HG03460 (cell line): ENCODE data around the gene GAB2.
"Not testable (repeated sequence)": the region's sequence is repeated elsewhere in the genome, so short reads cannot be mapped to it uniquely, and the experiment has no call there.

ENCODE experiments used
- ATAC-seq: cut with Tn5 transposase; IDR thresholded peaks from one replicate; pipeline ENCODE4 v1.9.1; 2021; ENCODE audit not compliant: unreplicated experiment

Gene GAB2

GRCh38 chr11:78318321-78319114 lies 99.1 kb downstream of the GAB2 start:
- no peak for ATAC-seq

DNA sequence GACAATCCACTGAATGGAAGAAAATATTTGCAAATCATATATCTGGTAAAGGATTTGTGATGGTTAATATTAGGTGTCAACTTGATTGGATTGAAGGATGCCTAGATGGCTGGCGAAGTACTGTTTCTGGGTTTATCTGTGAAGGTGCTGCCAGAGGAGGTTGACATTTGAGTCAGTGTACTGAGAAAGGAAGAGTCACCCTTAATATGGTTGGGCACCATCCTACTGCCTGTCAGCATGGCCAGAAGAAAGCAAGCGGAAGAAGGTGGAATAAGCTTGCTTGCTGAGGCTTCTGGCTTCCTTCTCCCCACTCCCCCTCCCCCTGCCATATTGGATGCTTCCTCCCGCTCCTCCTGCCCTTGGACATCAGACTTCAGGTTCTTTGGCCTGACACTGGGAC lies 101.9 kb downstream of the GAB2 start:
- ATAC-seq, result no peak

DNA sequence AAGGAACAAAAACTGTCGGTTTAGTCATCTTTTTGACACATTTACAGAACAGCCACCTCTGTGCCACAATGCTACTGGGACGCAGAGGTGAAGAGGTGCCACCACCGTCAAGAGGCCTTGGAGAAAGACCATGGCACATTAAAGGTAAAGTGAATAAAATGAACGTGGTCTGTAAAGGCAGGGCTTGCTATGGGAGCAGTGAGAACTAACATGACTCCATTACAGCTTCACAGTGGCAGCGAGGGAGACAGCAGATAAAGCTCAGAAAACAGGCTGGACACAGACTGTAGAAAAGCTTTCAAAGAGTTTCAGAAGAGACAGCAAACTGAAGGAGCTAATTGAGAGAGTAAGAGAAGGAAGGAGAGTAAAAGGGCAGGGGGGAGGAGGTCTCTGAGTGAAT lies 102.9 kb downstream of the GAB2 start:
- no peak for ATAC-seq

DNA sequence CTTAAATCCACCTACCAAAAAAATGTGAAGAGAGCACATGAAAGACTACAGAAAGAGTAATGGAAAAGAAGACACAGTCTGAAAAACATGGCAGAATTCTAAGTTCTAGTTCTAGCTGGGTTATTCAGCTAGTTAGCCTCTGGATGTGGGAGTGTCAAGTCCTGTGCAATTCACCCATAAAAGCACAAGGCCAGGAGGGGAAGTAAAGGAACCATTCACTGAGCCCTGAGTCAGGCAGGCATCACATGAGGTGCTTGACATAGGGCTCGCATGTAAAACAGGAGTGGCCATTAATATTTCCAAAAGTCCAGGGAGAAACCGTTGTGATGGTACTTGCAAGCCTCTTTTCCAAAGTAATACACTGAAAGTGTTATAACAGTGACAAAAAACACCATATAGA lies 103.7 kb downstream of the GAB2 start:
- ATAC-seq, result no peak

GRCh38 chr11:78313181-78313795 lies 104.3 kb downstream of the GAB2 start:
- no peak for ATAC-seq

- ATAC-seq, result no peak
Observed at GRCh38 chr11:78312712-78313111, 104.9 kb downstream of the GAB2 start.

DNA sequence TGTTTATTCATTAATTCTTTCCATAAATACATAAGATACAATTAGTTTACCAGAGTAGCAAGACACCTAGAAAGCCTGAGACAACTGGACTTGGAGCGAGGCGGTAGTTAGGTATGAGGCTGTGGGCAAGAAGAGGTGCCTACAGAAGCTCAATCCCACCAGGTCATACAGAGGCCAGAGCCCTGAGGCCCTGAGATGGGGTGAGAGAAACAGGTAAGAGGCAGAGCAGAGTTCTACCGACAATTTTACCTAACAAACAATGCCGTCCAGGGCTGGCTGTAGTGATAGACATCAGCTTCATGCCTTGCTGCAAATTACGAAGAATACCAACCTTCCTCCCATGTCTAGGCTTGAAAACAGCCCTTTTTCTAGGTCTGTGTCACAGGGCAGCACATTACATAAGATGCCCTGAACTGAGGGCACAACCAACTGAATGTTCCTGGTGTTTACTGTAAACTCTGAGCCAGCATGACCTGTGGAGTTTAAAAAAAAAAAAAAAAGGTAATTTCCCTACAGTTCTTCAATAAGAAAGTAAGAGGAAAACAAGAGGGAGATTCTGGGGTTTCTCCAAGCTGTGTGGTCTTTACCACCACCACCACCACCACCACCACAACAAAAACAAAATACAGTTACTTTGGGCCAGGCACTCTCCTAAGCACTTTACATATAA lies 105.8 kb downstream of the GAB2 start:
- no peak for ATAC-seq

GRCh38 chr11:78310500-78310909 lies 107.1 kb downstream of the GAB2 start:
- ATAC-seq, result peak; percentile 75

GRCh38 chr11:78304201-78304600 lies 113.4 kb downstream of the GAB2 start:
- ATAC-seq, result no peak

DNA sequence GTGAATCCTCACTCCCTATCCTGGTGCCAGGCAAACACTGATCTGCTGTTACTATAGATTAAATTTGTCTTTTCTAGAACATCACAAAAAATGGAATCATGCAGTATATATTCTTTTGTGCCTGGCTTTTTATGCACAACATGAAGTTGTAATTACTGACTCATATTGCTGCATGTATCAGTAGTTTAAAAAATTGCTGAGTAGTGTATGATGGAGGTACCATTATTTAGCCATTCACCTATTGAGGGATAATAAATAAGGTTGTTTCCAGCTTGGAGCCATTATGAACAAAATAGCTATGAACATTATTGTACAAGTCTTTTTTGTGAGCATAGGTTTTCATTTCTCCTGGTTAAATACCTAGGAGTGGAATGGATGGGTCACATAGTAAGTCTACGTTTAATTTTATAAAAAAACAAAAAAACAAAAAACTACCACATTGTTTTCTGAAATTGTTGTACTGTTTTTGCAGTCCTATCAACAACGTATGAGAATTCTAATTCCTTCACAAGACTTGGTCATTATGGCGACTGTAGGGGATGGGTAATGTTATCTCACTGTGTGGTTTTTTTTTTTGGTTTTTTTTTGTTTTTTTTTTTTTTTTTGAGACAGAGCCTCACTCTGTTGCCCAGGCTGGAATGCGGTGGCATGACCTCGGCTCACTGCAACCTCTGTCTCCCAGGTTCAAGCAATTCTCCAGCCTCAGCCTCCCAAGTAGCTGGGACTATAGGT lies 117.3 kb downstream of the GAB2 start:
- ATAC-seq, result no peak

GRCh38 chr11:78299000-78299710 lies 118.5 kb downstream of the GAB2 start:
- no peak for ATAC-seq

GRCh38 chr11:78298291-78298771 lies 119.3 kb downstream of the GAB2 start:
- no peak for ATAC-seq

DNA sequence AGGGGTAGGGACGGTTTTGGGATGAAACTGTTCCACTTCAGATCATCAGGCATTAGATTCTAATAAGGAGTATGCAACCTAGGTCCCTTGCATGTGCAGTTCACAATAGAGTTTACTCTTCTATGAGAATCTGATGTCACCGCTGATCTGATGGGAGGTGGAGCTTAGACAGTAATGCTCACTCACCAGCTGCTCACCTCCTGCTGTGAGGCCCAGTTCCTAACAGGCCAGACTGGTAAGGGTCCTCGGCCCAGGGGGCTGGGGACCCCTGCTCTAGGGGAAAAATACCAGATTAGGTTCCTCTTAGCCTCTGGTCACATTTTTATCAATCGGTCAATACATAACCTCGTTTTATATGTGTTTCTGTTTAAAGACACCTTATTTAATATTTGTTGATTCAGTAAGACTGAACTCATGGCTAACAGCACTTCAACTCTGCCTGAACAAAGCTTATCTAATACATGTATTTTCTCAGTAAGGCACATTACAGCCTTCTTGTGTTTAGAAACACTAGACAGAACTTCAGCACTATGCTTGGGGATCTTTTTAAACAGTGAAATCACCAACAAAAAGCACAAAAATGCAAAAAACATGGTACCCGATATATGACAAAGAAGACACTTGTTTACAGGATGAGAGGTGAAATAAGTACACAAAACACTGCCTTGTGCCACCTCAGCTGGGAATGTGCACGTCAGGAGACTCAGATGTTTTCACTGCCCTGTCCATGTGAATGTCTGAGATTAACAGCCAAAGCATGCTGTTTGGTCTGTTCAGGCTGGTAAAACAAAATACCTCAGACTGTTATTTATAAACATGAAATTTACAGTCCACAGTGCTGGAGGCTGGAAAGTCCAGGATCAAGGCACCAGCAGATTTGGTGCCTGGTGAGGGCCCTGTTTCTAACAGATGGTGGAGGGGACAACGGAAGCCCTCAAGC lies 121.4 kb downstream of the GAB2 start:
- ATAC-seq, result no peak

- no peak for ATAC-seq
Observed at GRCh38 chr11:78295347-78295746, 122.3 kb downstream of the GAB2 start.

GRCh38 chr11:78294100-78294499 lies 123.5 kb downstream of the GAB2 start:
- ATAC-seq, result not testable (repeated sequence)

DNA sequence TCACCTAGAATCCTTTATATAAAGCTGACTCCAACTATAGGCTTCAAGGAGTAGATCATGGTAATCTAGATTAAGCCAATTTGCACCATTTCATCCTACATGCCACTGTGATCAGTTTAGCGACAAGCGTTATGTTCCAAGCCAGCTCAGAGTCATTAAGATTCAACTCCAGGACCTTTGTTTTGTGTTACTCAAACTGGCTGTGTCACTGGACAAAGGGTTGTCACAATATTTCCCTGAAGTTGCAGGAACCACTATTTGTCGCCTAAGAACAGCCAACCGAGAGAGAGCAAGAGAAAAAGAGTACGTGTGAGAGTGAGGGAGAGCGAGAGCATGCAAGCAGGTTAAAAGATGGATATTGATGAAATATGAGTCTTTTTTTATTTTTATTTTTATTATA lies 124.1 kb downstream of the GAB2 start:
- ATAC-seq, result no peak

DNA sequence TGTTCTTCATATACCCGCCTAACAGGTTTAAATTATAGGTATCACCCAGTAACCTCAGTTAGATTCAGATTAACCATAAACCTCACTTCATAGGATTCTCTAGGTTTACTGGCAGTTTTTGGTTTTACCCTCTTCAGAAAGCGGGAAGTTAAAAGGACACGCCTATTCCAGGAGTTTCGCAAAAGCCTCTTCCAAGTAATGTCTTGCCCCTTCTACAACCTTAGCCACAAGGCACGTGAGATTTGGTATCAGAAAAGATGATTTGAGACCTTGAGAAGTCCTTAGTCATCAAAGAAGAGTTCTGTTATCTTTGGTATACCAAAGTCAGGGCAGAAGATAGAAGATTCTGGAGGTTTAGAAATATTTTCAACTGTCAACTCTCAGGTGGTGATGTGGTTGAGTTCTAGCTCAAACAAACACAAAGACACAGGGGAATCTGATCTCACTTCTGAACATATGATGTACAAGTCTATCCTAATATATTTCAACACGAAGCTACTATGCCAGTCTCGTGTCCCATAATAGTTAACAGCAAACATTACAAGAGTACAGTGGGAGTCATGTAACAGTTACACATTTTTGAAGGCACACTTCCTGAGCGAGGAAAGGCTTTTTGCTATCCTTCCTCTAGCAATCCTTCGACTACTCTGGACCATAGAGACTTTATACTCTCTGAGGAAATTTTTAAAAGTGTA lies 125.4 kb downstream of the GAB2 start:
- no peak for ATAC-seq

DNA sequence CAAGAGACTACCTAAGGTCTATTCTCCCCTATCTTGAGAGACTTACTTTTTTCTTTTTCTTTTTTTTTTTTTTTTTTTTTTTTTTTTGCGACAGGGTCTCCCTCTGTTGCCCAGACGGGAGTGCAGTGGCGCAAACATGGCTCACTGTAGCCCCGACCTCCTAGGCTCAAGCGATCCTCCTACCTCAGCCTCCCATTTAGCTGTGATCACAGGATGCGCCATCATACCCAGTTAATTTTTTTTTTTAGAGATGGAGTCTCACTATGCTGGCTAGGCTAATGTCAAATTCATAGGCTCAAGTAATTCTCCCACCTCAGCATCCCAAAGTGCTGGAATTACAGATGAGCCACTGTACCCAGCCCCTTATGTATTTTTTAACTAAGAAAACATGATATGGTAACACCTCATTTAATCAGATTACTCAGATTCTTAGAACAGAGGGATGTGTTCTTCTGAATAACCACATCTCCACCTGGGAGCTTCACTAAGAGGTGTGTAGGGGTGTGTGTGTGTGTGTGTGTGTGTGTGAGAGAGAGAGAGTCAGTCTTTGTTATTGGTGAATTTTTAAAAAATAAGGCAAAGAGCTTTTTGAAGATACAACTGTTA lies 126.0 kb downstream of the GAB2 start:
- no peak for ATAC-seq
